ENCODE measurements around the gene SATB2.

SATB2 gene

DNA sequence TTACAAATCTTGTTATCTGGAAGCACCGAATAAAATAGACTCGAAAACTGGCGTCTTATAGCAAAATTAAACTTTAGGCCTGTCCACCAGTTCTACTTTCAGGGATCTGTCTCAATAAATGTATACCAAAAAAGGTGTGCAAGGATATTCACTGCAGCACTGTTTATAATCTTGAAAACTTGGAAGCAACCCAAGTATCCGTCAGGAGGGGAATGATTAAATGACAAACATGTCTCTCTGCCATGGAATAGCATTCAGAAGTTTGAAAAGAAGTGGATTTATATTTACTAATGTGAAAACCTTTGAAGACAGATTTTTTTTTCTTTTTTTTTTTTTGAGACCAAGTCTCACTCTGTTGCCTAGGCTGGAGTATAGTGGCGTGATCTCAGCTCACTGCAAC lies 32.3 kb upstream of the SATB2 start:
- no peak overlapping the region for H3K23ac ChIP-seq (ENCODE audit: low read length)
- no peak overlapping the region for H4K5ac ChIP-seq (ENCODE audit: low read length)
- no CpG with 5 or more reads among the region's 5 CpGs for WGBS (ENCODE audit: extremely low coverage, insufficient coverage, low lambda C conversion rate)
- H3K79me1 ChIP-seq (ENCODE audit: low read length): no peaks in the 10 kb centered on the region
- no peak overlapping the region for H3K4me2 ChIP-seq (ENCODE audit: low read length)
- H3K56ac ChIP-seq (ENCODE audit: low read length): no peak overlapping the region
- H3K18ac ChIP-seq (ENCODE audit: low read length): no peak overlapping the region
- no peak overlapping the region for H3K4ac ChIP-seq (ENCODE audit: low read depth, low read length)
- no peaks in the 10 kb centered on the region for H3K79me2 ChIP-seq (ENCODE audit: control insufficient read depth, insufficient read depth, low read length)
- H2BK5ac ChIP-seq (ENCODE audit: low read length): no peak overlapping the region
- no peak overlapping the region for H4K8ac ChIP-seq (ENCODE audit: low read depth, low read length)
- H3K4me3 ChIP-seq (ENCODE audit: low read length): no peak overlapping the region
- no peak overlapping the region for H2AK5ac ChIP-seq (ENCODE audit: low read length)
- H2BK15ac ChIP-seq (replicated peaks; ENCODE audit: low read depth): no peak overlapping the region
- DNase-seq: no peak
- no peaks in the 10 kb centered on the region for H3K27me3 ChIP-seq (ENCODE audit: insufficient read depth, low read length, poor library complexity)
- H3K27ac ChIP-seq (ENCODE audit: low read depth, low read length): no peak overlapping the region
- no peak overlapping the region for H2BK120ac ChIP-seq (ENCODE audit: low read depth, low read length)
- no peaks in the 10 kb centered on the region for H3K4me1 ChIP-seq (ENCODE audit: control insufficient read depth, low read depth, low read length)
- H3K36me3 ChIP-seq (ENCODE audit: control insufficient read depth, insufficient read depth, low read length): no peaks in the 10 kb centered on the region
- no peak overlapping the region for H3K9ac ChIP-seq (ENCODE audit: low read length)

DNA sequence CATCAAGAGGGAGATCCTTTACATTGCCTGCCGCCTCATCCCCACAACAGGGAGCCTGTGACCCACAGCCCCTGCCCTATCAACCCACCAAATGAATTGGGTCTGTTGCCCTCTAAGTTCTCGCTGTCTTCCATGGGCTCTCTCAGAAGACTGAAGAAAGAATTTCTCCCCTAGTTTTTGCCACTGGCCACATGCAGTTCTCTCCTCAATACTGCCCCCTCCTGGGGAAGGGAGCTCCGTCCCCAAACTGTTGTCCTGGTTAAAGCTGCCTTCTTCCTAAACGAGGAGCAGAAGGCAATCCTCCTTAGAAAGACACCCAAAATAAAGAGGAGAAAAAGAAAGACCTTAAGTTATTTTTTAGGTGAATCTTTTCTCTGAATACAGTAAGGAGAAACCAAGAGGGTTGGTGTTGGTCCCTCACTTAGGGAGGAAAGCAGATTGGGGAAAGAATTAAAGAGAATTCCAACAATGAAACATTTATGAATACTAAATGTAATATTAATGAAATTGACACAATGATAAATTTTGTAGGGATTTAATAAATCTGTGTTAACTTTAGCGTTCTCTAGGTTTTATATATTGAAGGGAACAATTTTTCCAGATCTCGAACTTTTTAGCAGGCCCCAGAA lies 31.1 kb upstream of the SATB2 start:
- H2AK5ac ChIP-seq (ENCODE audit: low read length): no peak overlapping the region

DNA sequence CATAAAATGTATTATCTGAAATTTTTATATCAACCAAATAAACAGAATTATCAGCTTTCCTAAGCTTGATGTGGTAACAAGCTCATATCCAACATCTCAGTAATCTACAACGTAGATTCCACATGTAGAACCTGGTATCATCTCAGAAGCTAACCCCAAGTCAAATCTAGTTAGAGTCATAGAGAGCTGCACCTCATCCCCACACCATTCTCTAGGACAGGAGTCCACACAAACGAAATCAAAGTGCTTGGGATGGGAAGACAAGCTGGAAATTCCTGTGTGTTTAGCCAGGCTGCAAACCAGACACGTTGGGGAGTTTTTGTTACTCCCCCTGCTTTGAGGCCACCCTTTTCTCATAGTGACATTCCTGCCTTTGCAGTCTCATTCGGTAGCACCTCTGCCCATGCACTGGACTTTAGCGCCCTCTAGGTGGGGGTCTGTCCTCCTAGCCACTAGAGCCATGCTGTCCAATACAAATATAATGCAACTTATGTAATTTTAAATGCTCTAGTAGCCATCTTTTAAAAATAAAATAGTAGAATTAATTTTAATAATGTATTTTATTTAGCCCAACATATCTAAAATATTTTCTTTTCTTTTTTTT lies 28.1 kb upstream of the SATB2 start:
- Histone ChIP-seq H3K4me3 (ENCODE audit: low read length) (no peak overlapping the region), H4K8ac (ENCODE audit: low read depth, low read length) (no peak overlapping the region)
- peak; percentile 81 for DNase-seq

More for the DNA sequence above, 31.1 kb upstream of the SATB2 start:
- WGBS (ENCODE audit: extremely low coverage, insufficient coverage, low lambda C conversion rate): no CpG with 5 or more reads among the region's 6 CpGs
- no peak overlapping the region for H2BK5ac ChIP-seq (ENCODE audit: low read length)
- H3K4ac ChIP-seq (ENCODE audit: low read depth, low read length): no peak overlapping the region
- no peak overlapping the region for H2BK120ac ChIP-seq (ENCODE audit: low read depth, low read length)
- no peak overlapping the region for H3K9ac ChIP-seq (ENCODE audit: low read length)
- peak; percentile 85 for DNase-seq
- no peak overlapping the region for H3K27ac ChIP-seq (ENCODE audit: low read depth, low read length)
- no peak overlapping the region for H3K18ac ChIP-seq (ENCODE audit: low read length)
- H3K23ac ChIP-seq (ENCODE audit: low read length): no peak overlapping the region
- H3K27me3 ChIP-seq (ENCODE audit: insufficient read depth, low read length, poor library complexity): no peaks in the 10 kb centered on the region
- no peaks in the 10 kb centered on the region for H3K36me3 ChIP-seq (ENCODE audit: control insufficient read depth, insufficient read depth, low read length)
- H3K79me1 ChIP-seq (ENCODE audit: low read length): no peaks in the 10 kb centered on the region
- H3K4me3 ChIP-seq (ENCODE audit: low read length): no peak overlapping the region
- H3K79me2 ChIP-seq (ENCODE audit: control insufficient read depth, insufficient read depth, low read length): no peaks in the 10 kb centered on the region
- no peak overlapping the region for H4K5ac ChIP-seq (ENCODE audit: low read length)
- no peak overlapping the region for H2BK15ac ChIP-seq (replicated peaks; ENCODE audit: low read depth)
- H3K4me2 ChIP-seq (ENCODE audit: low read length): no peak overlapping the region
- H4K8ac ChIP-seq (ENCODE audit: low read depth, low read length): no peak overlapping the region
- no peak overlapping the region for H3K56ac ChIP-seq (ENCODE audit: low read length)
- H3K4me1 ChIP-seq (ENCODE audit: control insufficient read depth, low read depth, low read length): no peaks in the 10 kb centered on the region

DNA sequence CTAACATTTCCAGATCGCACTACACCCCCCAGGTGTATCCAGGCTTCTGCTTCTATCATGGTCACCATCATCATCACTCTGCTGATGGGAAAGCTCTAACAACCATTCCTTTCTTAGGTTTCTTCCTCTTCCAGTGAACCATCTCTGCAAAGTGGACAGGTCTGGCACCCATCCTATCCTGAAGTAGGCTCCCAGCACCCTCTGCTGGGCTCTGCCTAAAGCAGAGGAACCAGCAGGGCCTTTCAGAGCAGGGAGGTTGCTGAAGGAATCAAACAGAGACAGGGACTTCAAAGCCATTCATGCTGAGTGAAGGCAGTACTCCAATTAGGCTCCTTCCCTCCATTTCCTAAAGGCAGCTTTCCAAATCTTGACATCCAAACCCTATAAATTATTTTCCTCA lies 27.2 kb upstream of the SATB2 start:
- Histone ChIP-seq H3K79me1 (ENCODE audit: low read length) (no peaks in the 10 kb centered on the region), H3K18ac (ENCODE audit: low read length) (no peak overlapping the region), H3K9ac (ENCODE audit: low read length) (no peak overlapping the region), H2BK15ac (replicated peaks; ENCODE audit: low read depth) (no peak overlapping the region), H3K27ac (ENCODE audit: low read depth, low read length) (no peak overlapping the region), H3K79me2 (ENCODE audit: control insufficient read depth, insufficient read depth, low read length) (no peaks in the 10 kb centered on the region), H3K4me3 (ENCODE audit: low read length) (no peak overlapping the region), H2BK120ac (ENCODE audit: low read depth, low read length) (no peak overlapping the region), H2BK5ac (ENCODE audit: low read length) (no peak overlapping the region), H4K8ac (ENCODE audit: low read depth, low read length) (no peak overlapping the region), H3K4ac (ENCODE audit: low read depth, low read length) (no peak overlapping the region), H3K4me2 (ENCODE audit: low read length) (no peak overlapping the region), H3K56ac (ENCODE audit: low read length) (no peak overlapping the region), H2AK5ac (ENCODE audit: low read length) (no peak overlapping the region), H3K4me1 (ENCODE audit: control insufficient read depth, low read depth, low read length) (no peaks in the 10 kb centered on the region), H3K27me3 (ENCODE audit: insufficient read depth, low read length, poor library complexity) (no peaks in the 10 kb centered on the region), H3K23ac (ENCODE audit: low read length) (no peak overlapping the region), H4K5ac (ENCODE audit: low read length) (no peak overlapping the region), H3K36me3 (ENCODE audit: control insufficient read depth, insufficient read depth, low read length) (no peaks in the 10 kb centered on the region)
- peak; percentile 55 for DNase-seq
- no CpG with 5 or more reads among the region's 1 CpG for WGBS (ENCODE audit: extremely low coverage, insufficient coverage, low lambda C conversion rate)

More for the DNA sequence above, 28.1 kb upstream of the SATB2 start:
- Histone ChIP-seq H2BK120ac (ENCODE audit: low read depth, low read length) (no peak overlapping the region), H3K4me2 (ENCODE audit: low read length) (no peak overlapping the region), H2BK15ac (replicated peaks; ENCODE audit: low read depth) (no peak overlapping the region), H3K27me3 (ENCODE audit: insufficient read depth, low read length, poor library complexity) (no peaks in the 10 kb centered on the region), H3K79me1 (ENCODE audit: low read length) (no peaks in the 10 kb centered on the region), H2BK5ac (ENCODE audit: low read length) (no peak overlapping the region), H3K79me2 (ENCODE audit: control insufficient read depth, insufficient read depth, low read length) (no peaks in the 10 kb centered on the region), H3K36me3 (ENCODE audit: control insufficient read depth, insufficient read depth, low read length) (no peaks in the 10 kb centered on the region), H2AK5ac (ENCODE audit: low read length) (no peak overlapping the region), H4K5ac (ENCODE audit: low read length) (no peak overlapping the region), H3K4me1 (ENCODE audit: control insufficient read depth, low read depth, low read length) (no peaks in the 10 kb centered on the region), H3K56ac (ENCODE audit: low read length) (no peak overlapping the region), H3K18ac (ENCODE audit: low read length) (no peak overlapping the region), H3K23ac (ENCODE audit: low read length) (peak overlapping the region; percentile 80), H3K9ac (ENCODE audit: low read length) (no peak overlapping the region), H3K4ac (ENCODE audit: low read depth, low read length) (no peak overlapping the region), H3K27ac (ENCODE audit: low read depth, low read length) (no peak overlapping the region)
- no CpG with 5 or more reads among the region's 5 CpGs for WGBS (ENCODE audit: extremely low coverage, insufficient coverage, low lambda C conversion rate)

DNA sequence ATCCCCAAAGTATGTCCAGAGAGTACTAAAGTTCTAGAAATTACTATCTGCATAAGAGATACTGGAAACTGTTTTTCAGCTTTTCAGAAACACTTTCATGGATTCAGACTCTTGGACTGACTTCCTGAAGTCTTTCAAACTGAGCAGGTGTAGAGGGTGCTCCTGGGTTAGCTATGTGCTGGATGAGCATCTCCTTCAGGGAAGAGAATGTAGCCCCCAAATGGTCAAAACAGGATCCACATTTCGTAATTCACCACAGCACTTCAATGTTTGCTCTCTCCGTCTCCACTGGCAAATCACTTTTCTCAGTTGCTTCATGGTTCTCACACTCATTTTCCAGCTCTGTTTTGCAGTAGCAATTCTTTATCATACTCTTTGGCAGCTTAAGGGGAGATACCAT lies 23.2 kb upstream of the SATB2 start:
- WGBS (ENCODE audit: extremely low coverage, insufficient coverage, low lambda C conversion rate): no CpG with 5 or more reads among the region's 2 CpGs
- peak; percentile 1 for DNase-seq
- no peaks in the 10 kb centered on the region for H3K36me3 ChIP-seq (ENCODE audit: control insufficient read depth, insufficient read depth, low read length)

More for the DNA sequence above, 23.2 kb upstream of the SATB2 start:
- Histone ChIP-seq H3K27me3 (ENCODE audit: insufficient read depth, low read length, poor library complexity) (no peaks in the 10 kb centered on the region), H3K4me2 (ENCODE audit: low read length) (no peak overlapping the region), H3K23ac (ENCODE audit: low read length) (no peak overlapping the region), H3K18ac (ENCODE audit: low read length) (no peak overlapping the region), H3K27ac (ENCODE audit: low read depth, low read length) (no peak overlapping the region), H3K4me1 (ENCODE audit: control insufficient read depth, low read depth, low read length) (no peaks in the 10 kb centered on the region), H3K79me2 (ENCODE audit: control insufficient read depth, insufficient read depth, low read length) (no peaks in the 10 kb centered on the region), H2AK5ac (ENCODE audit: low read length) (no peak overlapping the region), H3K4ac (ENCODE audit: low read depth, low read length) (no peak overlapping the region), H4K8ac (ENCODE audit: low read depth, low read length) (no peak overlapping the region), H2BK120ac (ENCODE audit: low read depth, low read length) (no peak overlapping the region), H3K79me1 (ENCODE audit: low read length) (no peaks in the 10 kb centered on the region), H3K9ac (ENCODE audit: low read length) (no peak overlapping the region), H3K56ac (ENCODE audit: low read length) (no peak overlapping the region), H4K5ac (ENCODE audit: low read length) (no peak overlapping the region), H2BK5ac (ENCODE audit: low read length) (no peak overlapping the region), H3K4me3 (ENCODE audit: low read length) (no peak overlapping the region), H2BK15ac (replicated peaks; ENCODE audit: low read depth) (no peak overlapping the region)

All from mesendoderm (in vitro differentiated cells).